ENCODE results near the gene PLXND1.
"Not testable (repeated sequence)": the region's sequence is repeated elsewhere in the genome, so short reads cannot be mapped to it uniquely, and the experiment has no call there.

PLXND1 gene

GRCh38 chr3:129529436-129530210 is 76.9 kb downstream of the PLXND1 start:
- no peak for DNase-seq (ENCODE audit: low read depth in 3 of 3, low spot score in 1 of 3)

- no peak for DNase-seq (ENCODE audit: low read depth in 3 of 3, low spot score in 1 of 3)
Observed at GRCh38 chr3:129528589-129529100, 77.8 kb downstream of the PLXND1 start, which contains the start of gene RHO. Gene RHO (plus strand): TSS chr3:129528639. CDS start chr3:129528734, 95 bp downstream.

GRCh38 chr3:129527262-129527661 is 79.2 kb downstream of the PLXND1 start:
- DNase-seq (ENCODE audit: low read depth in 3 of 3, low spot score in 1 of 3), result no peak

GRCh38 chr3:129526121-129526900 is 80.2 kb downstream of the PLXND1 start:
- DNase-seq (ENCODE audit: low read depth in 3 of 3, low spot score in 1 of 3), result no peak

- no peak for DNase-seq (ENCODE audit: low read depth in 3 of 3, low spot score in 1 of 3)
Observed at GRCh38 chr3:129525341-129525968, 81.0 kb downstream of the PLXND1 start.

GRCh38 chr3:129524081-129524480 is 82.4 kb downstream of the PLXND1 start:
- DNase-seq (ENCODE audit: low read depth in 3 of 3, low spot score in 1 of 3), result no peak

GRCh38 chr3:129522953-129523352 is 83.5 kb downstream of the PLXND1 start:
- no peak for DNase-seq (ENCODE audit: low read depth in 3 of 3, low spot score in 1 of 3)

- no peak for DNase-seq (ENCODE audit: low read depth in 3 of 3, low spot score in 1 of 3)
Observed at GRCh38 chr3:129521611-129522010, 84.9 kb downstream of the PLXND1 start.

- DNase-seq (ENCODE audit: low read depth in 3 of 3, low spot score in 1 of 3), result no peak
Observed at GRCh38 chr3:129520960-129521359, 85.5 kb downstream of the PLXND1 start.

- no peak for DNase-seq (ENCODE audit: low read depth in 3 of 3, low spot score in 1 of 3)
Observed at GRCh38 chr3:129519896-129520715, 86.4 kb downstream of the PLXND1 start.

- DNase-seq (ENCODE audit: low read depth in 3 of 3, low spot score in 1 of 3), result no peak
Observed at GRCh38 chr3:129519449-129519848, 87.0 kb downstream of the PLXND1 start.

GRCh38 chr3:129518581-129518980 is 87.9 kb downstream of the PLXND1 start:
- no peak for DNase-seq (ENCODE audit: low read depth in 3 of 3, low spot score in 1 of 3)

GRCh38 chr3:129518038-129518561 is 88.4 kb downstream of the PLXND1 start:
- DNase-seq (ENCODE audit: low read depth in 3 of 3, low spot score in 1 of 3), result no peak

GRCh38 chr3:129517516-129517915 is 89.0 kb downstream of the PLXND1 start:
- no peak for DNase-seq (ENCODE audit: low read depth in 3 of 3, low spot score in 1 of 3)

- not testable (repeated sequence) for DNase-seq (ENCODE audit: low read depth in 3 of 3, low spot score in 1 of 3)
Observed at GRCh38 chr3:129515821-129516432, 90.5 kb downstream of the PLXND1 start.

- not testable (repeated sequence) for DNase-seq (ENCODE audit: low read depth in 3 of 3, low spot score in 1 of 3)
Observed at GRCh38 chr3:129515108-129515820, 91.2 kb downstream of the PLXND1 start.

- DNase-seq (ENCODE audit: low read depth in 3 of 3, low spot score in 1 of 3), result no peak
Observed at GRCh38 chr3:129514563-129514962, 91.9 kb downstream of the PLXND1 start.

GRCh38 chr3:129514110-129514509 is 92.4 kb downstream of the PLXND1 start:
- no peak for DNase-seq (ENCODE audit: low read depth in 3 of 3, low spot score in 1 of 3)

- DNase-seq (ENCODE audit: low read depth in 3 of 3, low spot score in 1 of 3), result no peak
Observed at GRCh38 chr3:129513705-129514104, 92.8 kb downstream of the PLXND1 start.
